ENCODE results near the gene SOCS7. TPM values are rescaled to one million over a fixed set of nuclear protein-coding genes. Genes with fewer than 3 reads are reported as not detected.
A peak's percentile ranks its signal among the peaks of the same experiment; 100 is the strongest.

The SOCS7 gene
- total RNA-seq, 4 donors from 2014 or later = 5.9 to 21.8 (median 15.0) TPM

- Histone ChIP-seq H3K9me3 (no peaks in the 10 kb centered on the region), H3K27me3 (peaks cover 0 to 58% (median 6%) of the 10 kb centered on the region in 4 donors), H3K4me1 (peaks cover 17 to 36% (median 22%) of the 10 kb centered on the region in 3 donors), H3K4me3 (peak overlapping the region in 1 of 4 donors; percentile 9), H3K36me3 (no peaks in the 10 kb centered on the region), H3K27ac (no peak overlapping the region)
- intact Hi-C loops (cut with DNase I) = loop anchor here (2.0 kb wide), 1 partner anchor 65 kb away; the partner anchor contains the start of gene SOCS7
- 26 to 47% methylated on average over 8 to 9 of the region's 22 CpGs for WGBS, 2 donors
- DNase-seq = no peak
- TF ChIP-seq, protein P1, sequence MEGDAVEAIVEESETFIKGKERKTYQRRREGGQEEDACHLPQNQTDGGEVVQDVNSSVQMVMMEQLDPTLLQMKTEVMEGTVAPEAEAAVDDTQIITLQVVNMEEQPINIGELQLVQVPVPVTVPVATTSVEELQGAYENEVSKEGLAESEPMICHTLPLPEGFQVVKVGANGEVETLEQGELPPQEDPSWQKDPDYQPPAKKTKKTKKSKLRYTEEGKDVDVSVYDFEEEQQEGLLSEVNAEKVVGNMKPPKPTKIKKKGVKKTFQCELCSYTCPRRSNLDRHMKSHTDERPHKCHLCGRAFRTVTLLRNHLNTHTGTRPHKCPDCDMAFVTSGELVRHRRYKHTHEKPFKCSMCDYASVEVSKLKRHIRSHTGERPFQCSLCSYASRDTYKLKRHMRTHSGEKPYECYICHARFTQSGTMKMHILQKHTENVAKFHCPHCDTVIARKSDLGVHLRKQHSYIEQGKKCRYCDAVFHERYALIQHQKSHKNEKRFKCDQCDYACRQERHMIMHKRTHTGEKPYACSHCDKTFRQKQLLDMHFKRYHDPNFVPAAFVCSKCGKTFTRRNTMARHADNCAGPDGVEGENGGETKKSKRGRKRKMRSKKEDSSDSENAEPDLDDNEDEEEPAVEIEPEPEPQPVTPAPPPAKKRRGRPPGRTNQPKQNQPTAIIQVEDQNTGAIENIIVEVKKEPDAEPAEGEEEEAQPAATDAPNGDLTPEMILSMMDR (IDR thresholded peaks at IDR 0.05) = no peak
- TF ChIP-seq POLR2A (IDR thresholded peaks at IDR 0.05) = no peak
Observed at GRCh38 chr17:38415250-38416194, 63.9 kb downstream of the SOCS7 start.

DNA sequence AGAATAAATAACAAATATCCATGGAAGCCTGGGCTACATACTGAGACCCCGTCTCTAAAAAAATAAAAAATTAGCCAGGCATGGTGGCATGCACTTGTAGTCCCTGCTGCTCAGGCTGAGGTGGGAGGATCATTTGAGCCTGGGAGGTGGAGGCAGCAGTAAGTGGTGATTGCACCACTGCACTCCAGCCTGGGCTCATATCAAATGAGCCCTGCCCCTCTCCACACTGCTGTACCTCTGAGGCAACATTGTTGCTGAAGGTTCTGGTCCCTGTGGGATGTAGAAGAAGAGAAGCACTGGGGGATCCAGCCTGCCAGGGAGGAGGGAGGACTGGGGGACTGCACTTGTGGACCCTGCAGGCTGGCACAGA, 65.2 kb downstream of the SOCS7 start:
- Histone ChIP-seq H3K36me3 (no peaks in the 10 kb centered on the region), H3K4me1 (peaks cover 20 to 49% (median 32%) of the 10 kb centered on the region in 3 donors), H3K9me3 (no peaks in the 10 kb centered on the region), H3K27ac (no peak overlapping the region), H3K27me3 (peaks cover 0 to 66% (median 6%) of the 10 kb centered on the region in 4 donors), H3K4me3 (no peak overlapping the region)
- no peak for TF ChIP-seq POLR2A (IDR thresholded peaks at IDR 0.05)
- TF ChIP-seq, protein P1 (IDR thresholded peaks at IDR 0.05) = no peak
- WGBS, 2 donors = 59 to 64% methylated on average over 1 of the region's 1 CpG
- no peak for DNase-seq
- intact Hi-C loops (cut with DNase I) = loop anchor here (2.0 kb wide), 1 partner anchor 66 kb away; the partner anchor contains the start of gene SOCS7

- Histone ChIP-seq H3K27me3 (peaks cover 0 to 69% (median 6%) of the 10 kb centered on the region in 4 donors), H3K4me3 (no peak overlapping the region), H3K4me1 (peaks cover 21 to 54% (median 34%) of the 10 kb centered on the region in 3 donors), H3K36me3 (no peaks in the 10 kb centered on the region), H3K9me3 (no peaks in the 10 kb centered on the region), H3K27ac (no peak overlapping the region)
- intact Hi-C loops (cut with DNase I) = loop anchor here (2.0 kb wide), 1 partner anchor 67 kb away; the partner anchor contains the start of gene SOCS7
- TF ChIP-seq POLR2A (IDR thresholded peaks at IDR 0.05) = no peak
- TF ChIP-seq, protein P1 (IDR thresholded peaks at IDR 0.05) = no peak
- WGBS, 2 donors = 77% methylated on average over 5 to 6 of the region's 11 CpGs
- DNase-seq = no peak
Observed at GRCh38 chr17:38417210-38417951, 65.7 kb downstream of the SOCS7 start.

- TF ChIP-seq, protein P1 (IDR thresholded peaks at IDR 0.05) = no peak
- TF ChIP-seq POLR2A (IDR thresholded peaks at IDR 0.05) = no peak
- Histone ChIP-seq H3K4me1 (peaks cover 21 to 59% (median 34%) of the 10 kb centered on the region in 3 donors), H3K4me3 (peak overlapping the region in 1 of 4 donors; percentile 48), H3K9me3 (no peaks in the 10 kb centered on the region), H3K36me3 (no peaks in the 10 kb centered on the region), H3K27me3 (peaks cover 0 to 75% (median 6%) of the 10 kb centered on the region in 4 donors), H3K27ac (no peak overlapping the region)
- 71 to 100% methylated on average over 1 to 7 of the region's 7 CpGs for WGBS, 2 donors
- no peak for DNase-seq
- intact Hi-C loops (cut with DNase I) = no loop called here
Observed at GRCh38 chr17:38418062-38418692, 66.5 kb downstream of the SOCS7 start.
